Glutamatergic neuron (in vitro differentiated cells): ENCODE results near the gene CAMTA1. TPM values are rescaled to one million over a fixed set of nuclear protein-coding genes. Genes with fewer than 3 reads are reported as not detected.

ENCODE experiments used
- DNase-seq: peaks from one replicate; pipeline ENCODE4 v3.0.0; 2022
- H3K27ac Mint-ChIP-seq: one replicate; pipeline ENCODE4 v1.8.0; 2020; ENCODE audit warnings: mild to moderate bottlenecking, mixed read lengths, inconsistent platforms; ENCODE audit not compliant: unreplicated experiment
- H3K27me3 Mint-ChIP-seq: one replicate; pipeline ENCODE4 v1.8.0; 2020; ENCODE audit warnings: mild to moderate bottlenecking, moderate library complexity, mixed read lengths, inconsistent platforms; ENCODE audit not compliant: unreplicated experiment
- H3K36me3 Mint-ChIP-seq: one replicate; pipeline ENCODE4 v1.8.0; 2020; ENCODE audit warnings: mild to moderate bottlenecking, mixed read lengths, inconsistent platforms; ENCODE audit not compliant: unreplicated experiment
- H3K4me1 Mint-ChIP-seq: one replicate; pipeline ENCODE4 v1.8.0; 2020; ENCODE audit warnings: mild to moderate bottlenecking, low read depth, mixed read lengths, inconsistent platforms; ENCODE audit not compliant: unreplicated experiment
- H3K4me3 Mint-ChIP-seq: one replicate; pipeline ENCODE4 v1.8.0; 2020; ENCODE audit warnings: mild to moderate bottlenecking, mixed read lengths, inconsistent platforms; ENCODE audit not compliant: unreplicated experiment
- H3K9me3 Mint-ChIP-seq: one replicate; pipeline ENCODE4 v1.8.0; 2020; ENCODE audit warnings: mild to moderate bottlenecking, moderate library complexity, mixed read lengths, inconsistent platforms; ENCODE audit not compliant: unreplicated experiment
- CTCF ChIP-seq: fragments of 200-600 bp; sonication (generic); IDR thresholded peaks from one replicate; pipeline ENCODE4 v1.5.0; 2021; ENCODE audit not compliant: partially characterized antibody, unreplicated experiment
- total RNA-seq: library from RNA; stranded (reverse); fragmentation: NEBNext Ultra II Directional; extraction: Animal tissue kit (Norgen Biotek cat#: 25700); gene quantifications from one replicate; pipeline ENCODE4 v1.2.1, GENCODE V29; 2021; ENCODE audit not compliant: unreplicated experiment

The CAMTA1 gene
- total RNA-seq, 1 donor from 2014 or later: 77.2 TPM

DNA sequence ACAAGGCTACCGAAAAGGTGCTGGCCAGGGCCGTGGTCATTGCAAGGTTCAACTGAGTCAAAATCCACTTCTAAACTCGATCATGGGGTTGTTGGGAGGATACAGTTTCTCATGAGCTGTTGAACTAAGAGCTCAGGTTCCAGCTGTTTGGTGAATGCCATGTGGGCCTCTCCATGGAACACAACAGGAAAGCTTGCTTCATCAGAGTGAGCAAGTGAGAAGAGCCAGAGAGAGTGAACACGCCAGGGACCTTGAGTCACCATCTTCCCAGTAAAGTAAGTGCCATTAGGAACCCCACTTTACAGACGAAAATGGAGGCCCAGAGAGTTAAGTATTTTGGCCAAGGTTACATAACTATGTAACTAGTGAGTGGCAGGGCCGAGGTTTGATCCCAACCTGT lies 510.7 kb downstream of the CAMTA1 start:
- Mint-ChIP-seq H3K27me3 (peaks cover 6% of the 10 kb centered on the region), H3K36me3 (peaks cover 20% of the 10 kb centered on the region), H3K4me1 (peaks cover 20% of the 10 kb centered on the region), H3K9me3 (peaks cover 2% of the 10 kb centered on the region), H3K27ac (no peak overlapping the region), H3K4me3 (no peak overlapping the region)
- TF ChIP-seq CTCF: no peak
- no peak for DNase-seq

- Mint-ChIP-seq H3K27me3 (peaks cover 6% of the 10 kb centered on the region), H3K4me1 (peaks cover 20% of the 10 kb centered on the region), H3K4me3 (no peak overlapping the region), H3K27ac (no peak overlapping the region), H3K36me3 (peaks cover 20% of the 10 kb centered on the region), H3K9me3 (peaks cover 2% of the 10 kb centered on the region)
- no peak for TF ChIP-seq CTCF
- DNase-seq: no peak
These were observed 511.7 kb downstream of the CAMTA1 start for GRCh38 chr1:7296968-7297367.

- TF ChIP-seq CTCF: no peak
These were observed 512.9 kb downstream of the CAMTA1 start for GRCh38 chr1:7298145-7298544.

GRCh38 chr1:7298749-7299151 lies 513.5 kb downstream of the CAMTA1 start:
- DNase-seq: no peak
- no peak overlapping the region for H3K4me3 Mint-ChIP-seq
- H3K27me3 Mint-ChIP-seq: peaks cover 6% of the 10 kb centered on the region
- H3K4me1 Mint-ChIP-seq: peaks cover 14% of the 10 kb centered on the region
- H3K27ac Mint-ChIP-seq: no peak overlapping the region
- H3K9me3 Mint-ChIP-seq: peaks cover 2% of the 10 kb centered on the region
- peaks cover 20% of the 10 kb centered on the region for H3K36me3 Mint-ChIP-seq
- TF ChIP-seq CTCF: no peak

More at GRCh38 chr1:7298145-7298544, 512.9 kb downstream of the CAMTA1 start:
- Mint-ChIP-seq H3K9me3 (peaks cover 2% of the 10 kb centered on the region), H3K27ac (no peak overlapping the region), H3K27me3 (peaks cover 6% of the 10 kb centered on the region), H3K4me1 (peaks cover 16% of the 10 kb centered on the region), H3K36me3 (peaks cover 20% of the 10 kb centered on the region), H3K4me3 (no peak overlapping the region)
- no peak for DNase-seq

DNA sequence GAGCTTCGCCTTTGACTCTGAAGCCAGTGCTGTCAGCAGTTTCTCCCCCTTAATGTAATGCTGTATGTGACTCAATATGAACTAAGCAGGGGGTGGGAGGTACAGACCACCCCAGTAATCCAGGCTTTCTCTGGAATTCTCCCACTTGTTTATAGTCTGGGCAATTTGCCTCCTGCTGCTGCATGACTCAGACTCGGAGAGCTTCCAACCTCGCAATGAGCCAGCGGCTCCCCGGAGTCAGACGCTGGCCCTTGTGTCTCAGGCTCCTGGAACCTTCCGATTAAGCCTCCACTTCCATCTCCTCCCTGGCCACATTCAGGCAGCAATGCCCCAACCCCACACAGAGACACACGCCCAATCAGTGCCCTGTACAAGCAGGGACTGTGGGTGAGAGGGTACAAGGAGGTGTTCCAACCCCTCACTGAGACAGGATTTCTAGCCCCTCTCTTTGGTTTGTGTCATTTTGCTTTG lies 514.1 kb downstream of the CAMTA1 start:
- no peak for DNase-seq

More for the DNA sequence above, 514.1 kb downstream of the CAMTA1 start:
- no peak overlapping the region for H3K4me3 Mint-ChIP-seq
- peaks cover 20% of the 10 kb centered on the region for H3K36me3 Mint-ChIP-seq
- H3K9me3 Mint-ChIP-seq: peaks cover 2% of the 10 kb centered on the region
- H3K4me1 Mint-ChIP-seq: peaks cover 8% of the 10 kb centered on the region
- TF ChIP-seq CTCF: no peak
- peaks cover 6% of the 10 kb centered on the region for H3K27me3 Mint-ChIP-seq
- no peak overlapping the region for H3K27ac Mint-ChIP-seq
